HG03025 (cell line): Measurements from ENCODE around the gene DRD2.

ENCODE experiments used
- ATAC-seq: cut with Tn5 transposase; IDR thresholded peaks from one replicate; pipeline ENCODE4 v1.9.1; 2021; ENCODE audit warnings: mild to moderate bottlenecking, moderate library complexity; ENCODE audit not compliant: unreplicated experiment, low FRiP score

Gene DRD2

GRCh38 chr11:113377681-113378412 lies 97.4 kb downstream of the DRD2 start:
- no peak for ATAC-seq

- ATAC-seq, result peak; percentile 61
These were observed 99.0 kb downstream of the DRD2 start for GRCh38 chr11:113376156-113376555.

- ATAC-seq, result no peak
These were observed 99.8 kb downstream of the DRD2 start for GRCh38 chr11:113375402-113375801.

GRCh38 chr11:113373981-113374560 lies 101.1 kb downstream of the DRD2 start:
- no peak for ATAC-seq

- no peak for ATAC-seq
These were observed 101.9 kb downstream of the DRD2 start for GRCh38 chr11:113373306-113373705.

GRCh38 chr11:113372309-113372708 lies 102.9 kb downstream of the DRD2 start:
- no peak for ATAC-seq

GRCh38 chr11:113370634-113371033 lies 104.6 kb downstream of the DRD2 start:
- ATAC-seq, result no peak

GRCh38 chr11:113369411-113369810 lies 105.8 kb downstream of the DRD2 start:
- no peak for ATAC-seq

GRCh38 chr11:113365895-113366294 lies 109.3 kb downstream of the DRD2 start:
- ATAC-seq, result no peak

GRCh38 chr11:113363996-113364641 lies 111.1 kb downstream of the DRD2 start:
- ATAC-seq, result no peak

GRCh38 chr11:113363406-113363805 lies 111.8 kb downstream of the DRD2 start:
- ATAC-seq, result no peak
